ENCODE measurements around the gene FRMD6.
"Not testable (repeated sequence)": the region's sequence is repeated elsewhere in the genome, so short reads cannot be mapped to it uniquely, and the experiment has no call there.

GRCh38 chr14:51765726-51766125 is 114.0 kb downstream of the FRMD6 start:
- not testable (repeated sequence) for TF ChIP-seq CTCF, POLR2A (IDR thresholded peaks at IDR 0.05)

Data from Peyer's patch (tissue), 4 donors.